GM19035 (cell line): Measurements from ENCODE around the gene TUBB8B.
"Not testable (repeated sequence)": the region's sequence is repeated elsewhere in the genome, so short reads cannot be mapped to it uniquely, and the experiment has no call there.

Experiments used
- ATAC-seq: cut with Tn5 transposase; IDR thresholded peaks from one replicate; pipeline ENCODE4 v1.9.1; 2021; ENCODE audit not compliant: unreplicated experiment

Gene TUBB8B

DNA sequence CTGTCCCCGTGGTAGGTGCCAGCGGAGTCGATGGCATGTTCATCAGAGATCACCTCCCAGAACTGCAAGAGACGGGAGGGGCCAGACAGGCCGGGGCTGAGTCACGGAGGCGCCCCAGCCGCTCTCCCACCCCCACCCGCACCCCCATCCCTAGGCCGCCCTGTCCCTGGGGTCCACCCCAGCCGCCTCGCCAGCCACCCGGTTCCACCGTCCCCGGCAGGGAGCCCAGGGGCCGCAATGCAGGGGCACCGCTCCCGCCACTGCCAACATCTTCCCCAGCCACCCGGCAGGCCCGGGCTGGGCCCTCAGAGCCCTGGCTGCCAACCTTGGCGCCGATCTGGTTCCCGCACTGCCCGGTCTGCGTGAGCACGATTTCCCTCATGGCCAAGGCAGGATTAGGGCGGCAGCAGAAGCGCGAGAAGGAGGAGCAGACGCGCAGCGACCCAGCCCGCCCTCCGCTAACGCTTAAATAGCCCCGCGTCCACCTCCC, at the start of gene TUBB8B:
Gene TUBB8B (minus strand): TSS at position 440 of the 490 bp plus-strand sequence. CDS start 58 bp downstream, at position 382.
- not testable (repeated sequence) for ATAC-seq

DNA sequence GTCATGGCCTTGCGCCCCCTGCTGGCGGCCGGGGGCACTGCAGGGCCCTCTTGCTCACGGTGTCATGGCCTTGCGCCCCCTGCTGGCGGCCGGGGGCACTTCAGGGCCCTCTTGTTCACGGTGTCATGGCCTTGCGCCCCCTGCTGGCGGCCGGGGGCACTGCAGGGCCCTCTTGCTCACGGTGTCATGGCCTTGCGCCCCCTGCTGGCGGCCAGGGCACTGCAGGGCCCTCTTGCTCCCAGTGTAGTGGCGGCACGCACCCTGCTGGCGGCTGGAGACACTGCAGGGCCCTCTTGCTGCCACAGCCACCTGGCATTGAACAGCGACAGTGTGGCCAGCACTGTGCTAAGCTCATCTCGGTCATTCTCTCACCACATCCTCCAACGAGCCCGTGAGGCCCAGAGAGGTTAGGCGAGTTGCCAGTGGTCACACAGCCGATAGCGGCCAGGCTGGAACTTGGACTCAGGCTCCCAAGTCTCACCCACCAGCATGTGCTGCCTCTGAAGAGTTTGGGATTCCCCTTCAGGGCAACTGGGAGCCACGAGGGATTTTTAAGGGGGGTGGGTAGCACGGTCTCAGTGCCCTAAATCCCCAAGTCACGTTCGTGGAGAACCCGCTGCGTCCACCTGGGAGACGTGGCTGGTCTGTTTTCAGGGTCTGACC, 48.0 kb upstream of the TUBB8B start:
- ATAC-seq, result peak; percentile 86

DNA sequence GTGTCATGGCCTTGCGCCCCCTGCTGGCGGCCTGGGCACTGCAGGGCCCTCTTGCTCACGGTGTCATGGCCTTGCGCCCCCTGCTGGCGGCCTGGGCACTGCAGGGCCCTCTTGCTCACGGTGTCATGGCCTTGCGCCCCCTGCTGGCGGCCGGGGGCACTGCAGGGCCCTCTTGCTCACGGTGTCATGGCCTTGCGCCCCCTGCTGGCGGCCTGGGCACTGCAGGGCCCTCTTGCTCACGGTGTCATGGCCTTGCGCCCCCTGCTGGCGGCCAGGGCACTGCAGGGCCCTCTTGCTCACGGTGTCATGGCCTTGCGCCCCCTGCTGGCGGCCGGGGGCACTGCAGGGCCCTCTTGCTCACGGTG, 47.3 kb upstream of the TUBB8B start:
- ATAC-seq, result not testable (repeated sequence)

DNA sequence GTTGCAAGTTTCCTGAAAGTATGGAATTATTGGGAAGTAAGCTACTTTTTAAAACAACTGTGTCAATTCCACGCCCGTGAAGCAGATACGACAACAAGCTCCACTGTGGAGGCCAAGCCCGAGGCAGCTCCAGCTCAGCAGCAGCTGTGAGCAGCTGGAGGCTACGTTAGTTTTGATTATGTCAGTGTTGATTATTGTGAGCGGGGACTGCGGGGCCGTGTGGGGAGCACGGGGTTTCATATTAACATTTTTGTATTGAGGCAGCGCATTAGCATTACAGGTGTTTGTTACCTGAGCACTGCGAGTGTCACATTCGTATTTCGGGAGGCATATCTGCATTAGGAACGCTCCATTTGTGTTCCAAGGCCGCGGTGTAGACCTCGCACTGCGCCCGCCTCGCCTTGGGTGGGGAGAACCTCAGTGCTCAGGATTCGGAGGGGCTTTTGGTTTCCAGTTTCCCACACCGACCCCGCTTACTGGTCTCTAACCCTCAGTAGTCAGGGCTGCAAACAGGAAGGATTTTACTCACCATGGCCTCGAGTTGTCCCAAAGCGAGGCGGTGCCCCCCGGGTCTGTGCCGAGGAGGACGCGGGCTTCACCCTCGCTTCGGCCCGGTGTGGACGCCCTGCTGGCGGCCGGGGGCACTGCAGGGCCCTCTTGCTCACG, 46.8 kb upstream of the TUBB8B start:
- ATAC-seq, result peak; percentile 57

DNA sequence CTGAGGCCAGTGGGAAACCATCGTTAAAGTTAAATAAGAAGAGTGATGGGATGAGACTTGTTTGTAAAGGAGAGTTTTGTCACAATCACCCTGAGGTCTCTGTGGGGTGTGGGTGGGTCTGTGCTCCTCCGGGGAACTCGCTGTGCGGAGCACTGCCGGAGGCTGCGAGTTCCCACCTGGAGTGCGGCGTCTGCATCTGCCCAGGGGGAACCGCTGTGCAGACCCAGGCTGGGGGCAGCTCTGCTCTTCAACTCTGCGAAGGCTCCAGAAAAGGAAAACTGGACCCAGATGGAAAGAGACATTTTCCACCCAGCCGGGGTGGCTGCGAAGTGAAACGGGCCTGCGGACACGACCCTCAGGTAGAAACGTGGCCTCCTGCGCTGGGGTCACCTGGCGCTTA, 46.2 kb upstream of the TUBB8B start:
- not testable (repeated sequence) for ATAC-seq

DNA sequence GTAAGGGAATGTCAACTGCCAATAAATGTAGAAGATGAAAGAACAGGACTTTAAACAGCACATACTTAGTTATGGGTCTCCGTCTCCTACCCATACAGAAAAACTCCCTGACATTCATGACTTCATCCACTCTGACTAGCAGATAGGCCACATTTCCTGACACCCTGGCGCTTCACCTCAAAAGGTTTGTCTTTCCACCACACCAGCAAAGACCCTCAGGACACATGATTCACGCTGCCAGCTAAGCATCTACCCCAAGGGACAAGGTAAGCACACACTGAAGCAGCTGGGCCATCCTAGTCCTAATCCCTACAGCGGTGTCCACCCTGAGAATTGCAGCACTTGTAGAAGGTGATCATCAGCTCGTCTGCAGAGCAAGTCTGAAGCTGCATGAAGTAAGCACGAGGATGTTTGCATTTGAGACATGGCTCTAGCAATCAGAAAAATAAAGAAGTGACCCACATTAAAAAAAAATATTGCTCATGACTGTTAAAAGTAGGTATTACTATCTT, 44.5 kb upstream of the TUBB8B start:
- ATAC-seq, result not testable (repeated sequence)

DNA sequence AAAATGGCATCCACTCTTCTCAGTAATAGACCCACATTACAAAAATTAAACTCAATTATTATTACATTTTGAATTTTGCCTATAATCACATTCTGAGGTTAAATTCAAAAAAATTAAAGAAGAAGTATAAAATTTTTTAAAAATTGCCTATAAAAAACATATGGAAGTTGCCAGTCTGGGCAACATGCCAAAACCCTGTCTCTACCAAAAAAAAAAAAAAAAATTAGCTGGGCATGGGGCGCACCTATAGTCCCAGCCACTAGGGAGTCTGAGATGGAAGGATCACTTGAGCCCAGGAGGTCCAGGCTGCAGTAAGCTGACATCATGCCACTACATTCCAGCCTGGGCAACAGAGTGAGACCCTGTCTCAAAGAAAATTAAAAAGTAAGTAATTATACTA, 42.1 kb upstream of the TUBB8B start:
- not testable (repeated sequence) for ATAC-seq

DNA sequence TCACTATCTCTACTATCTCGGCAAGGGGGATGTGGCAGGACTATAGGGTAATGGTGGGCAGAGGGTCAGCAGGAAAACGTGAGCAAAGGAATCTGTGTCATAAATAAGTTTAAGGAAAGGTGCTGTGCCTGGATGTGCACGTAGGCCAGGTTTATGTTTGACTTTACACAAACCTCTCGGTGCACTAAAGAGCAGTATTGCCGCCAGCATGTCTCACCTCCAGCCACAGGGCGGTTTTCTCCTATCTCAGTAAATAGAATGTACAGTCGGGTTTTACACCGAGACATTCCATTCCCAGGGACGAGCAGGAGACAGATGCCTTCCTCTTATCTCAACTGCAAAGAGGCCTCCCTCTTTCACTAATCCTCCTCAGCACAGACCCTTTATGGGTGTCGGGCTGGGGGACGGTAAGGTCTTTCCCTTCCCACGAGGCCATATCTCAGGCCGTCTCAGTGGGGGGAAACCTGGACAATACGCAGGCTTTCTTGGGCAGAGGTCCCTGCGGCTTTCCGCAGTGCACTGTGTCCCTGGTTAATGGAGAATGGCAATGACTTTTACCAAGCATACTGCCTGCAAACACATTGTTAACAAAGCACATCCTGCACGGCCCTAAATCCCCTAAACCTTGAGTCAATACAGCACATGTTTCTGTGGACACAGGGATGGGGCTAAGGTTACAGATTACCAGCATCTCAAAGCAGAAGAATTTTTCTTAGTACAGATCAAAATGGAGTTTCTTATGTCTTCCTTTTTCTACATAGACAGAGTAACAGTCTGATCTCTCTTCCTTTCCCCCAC, 41.2 kb upstream of the TUBB8B start:
- ATAC-seq, result not testable (repeated sequence)

DNA sequence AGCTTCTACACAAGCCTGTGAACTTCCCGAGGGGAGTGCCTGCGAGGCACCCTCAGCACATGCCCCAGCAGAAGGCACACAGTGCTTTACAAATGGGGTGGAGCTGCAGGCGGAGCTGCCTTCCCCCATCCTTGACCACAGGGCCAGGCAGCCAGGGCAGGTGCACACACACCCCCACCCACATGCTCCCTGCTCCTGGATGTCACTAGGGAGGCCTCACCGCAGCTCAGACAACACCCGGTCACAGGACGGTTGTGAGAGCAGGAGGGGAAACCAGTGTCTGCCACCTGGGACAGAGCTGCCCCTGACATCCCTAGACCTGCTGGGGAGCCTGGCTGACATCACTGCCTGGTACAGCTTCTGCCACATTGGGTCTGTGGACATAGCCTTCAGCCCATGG, 39.7 kb upstream of the TUBB8B start:
- not testable (repeated sequence) for ATAC-seq

DNA sequence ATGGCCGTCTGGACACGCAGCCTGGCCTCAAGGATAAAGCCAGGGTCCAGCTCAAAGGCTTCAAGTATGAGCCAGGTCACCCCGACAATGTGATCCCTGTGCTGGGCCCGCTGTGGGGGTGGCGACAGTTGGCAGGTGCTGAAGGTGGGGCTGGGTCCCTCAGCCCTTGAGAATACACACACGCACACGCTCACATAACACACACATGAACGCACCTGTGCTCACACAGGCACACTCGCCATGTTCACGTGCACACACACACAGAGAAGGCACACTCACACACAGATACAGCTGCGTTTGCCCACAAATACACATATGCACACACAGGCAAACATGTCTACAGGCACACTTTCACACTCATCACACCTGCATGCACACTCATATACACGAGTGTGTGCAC, 35.4 kb upstream of the TUBB8B start:
- ATAC-seq, result not testable (repeated sequence)

DNA sequence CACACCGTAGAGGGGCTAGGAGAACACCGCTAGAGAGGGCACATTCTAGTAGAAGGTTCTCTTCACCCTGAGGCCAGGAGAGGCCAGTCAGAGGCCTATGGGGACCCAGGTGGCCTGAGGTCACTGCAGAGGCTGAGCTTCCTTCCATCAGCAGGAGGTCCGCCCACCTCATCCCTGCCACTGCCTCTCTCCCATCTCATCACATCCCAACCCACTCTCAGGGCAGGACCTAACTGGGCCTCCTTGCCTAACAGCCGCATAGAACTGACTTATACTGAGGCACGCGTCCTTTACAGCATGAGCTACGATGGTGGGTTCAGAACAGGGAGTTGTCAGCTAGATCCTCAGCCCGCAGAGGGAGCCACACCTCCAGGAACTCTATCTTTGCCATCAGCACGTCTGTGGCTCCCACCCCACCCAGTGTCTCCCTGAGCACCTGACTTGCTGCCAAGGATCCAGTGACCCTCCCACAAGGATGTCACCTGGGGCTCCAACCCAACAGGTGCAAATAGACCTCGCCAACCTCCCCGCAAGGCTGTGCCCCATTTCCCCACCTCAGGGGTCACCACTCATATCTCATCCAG, 33.3 kb upstream of the TUBB8B start:
- ATAC-seq, result not testable (repeated sequence)

DNA sequence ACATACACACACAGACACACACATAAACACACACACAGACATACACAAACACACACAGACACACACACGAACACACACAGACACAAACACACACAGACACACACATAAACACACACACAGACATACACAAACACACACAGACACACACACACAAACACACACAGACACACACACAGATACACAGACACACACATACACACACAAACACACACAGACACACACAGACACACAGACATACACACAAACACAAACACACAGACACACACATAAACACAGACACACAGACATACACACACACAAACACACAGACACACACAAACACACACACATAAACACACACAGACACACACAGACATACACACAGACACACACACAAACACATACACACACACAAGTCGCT, 31.5 kb upstream of the TUBB8B start:
- ATAC-seq, result not testable (repeated sequence)

DNA sequence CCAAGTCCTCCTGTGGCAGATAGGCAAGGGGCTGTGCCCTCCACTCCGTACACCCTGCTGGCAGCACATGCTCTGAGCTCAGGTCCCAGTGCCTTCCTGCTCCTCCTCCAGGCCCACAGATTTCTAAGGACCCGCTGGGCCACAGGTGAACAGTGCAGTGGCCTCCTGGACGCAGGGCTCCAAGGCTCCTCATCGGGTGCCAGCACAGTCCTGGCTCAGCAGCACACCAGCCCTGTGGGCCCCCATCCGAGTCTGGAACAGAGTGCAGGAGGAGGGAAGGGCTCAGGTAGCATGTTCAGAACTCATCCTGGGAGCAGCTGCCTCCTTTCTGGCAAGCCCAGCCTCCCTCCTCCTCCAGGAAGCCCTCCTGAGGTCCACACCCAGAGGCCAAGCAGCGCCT, 30.8 kb upstream of the TUBB8B start:
- not testable (repeated sequence) for ATAC-seq

DNA sequence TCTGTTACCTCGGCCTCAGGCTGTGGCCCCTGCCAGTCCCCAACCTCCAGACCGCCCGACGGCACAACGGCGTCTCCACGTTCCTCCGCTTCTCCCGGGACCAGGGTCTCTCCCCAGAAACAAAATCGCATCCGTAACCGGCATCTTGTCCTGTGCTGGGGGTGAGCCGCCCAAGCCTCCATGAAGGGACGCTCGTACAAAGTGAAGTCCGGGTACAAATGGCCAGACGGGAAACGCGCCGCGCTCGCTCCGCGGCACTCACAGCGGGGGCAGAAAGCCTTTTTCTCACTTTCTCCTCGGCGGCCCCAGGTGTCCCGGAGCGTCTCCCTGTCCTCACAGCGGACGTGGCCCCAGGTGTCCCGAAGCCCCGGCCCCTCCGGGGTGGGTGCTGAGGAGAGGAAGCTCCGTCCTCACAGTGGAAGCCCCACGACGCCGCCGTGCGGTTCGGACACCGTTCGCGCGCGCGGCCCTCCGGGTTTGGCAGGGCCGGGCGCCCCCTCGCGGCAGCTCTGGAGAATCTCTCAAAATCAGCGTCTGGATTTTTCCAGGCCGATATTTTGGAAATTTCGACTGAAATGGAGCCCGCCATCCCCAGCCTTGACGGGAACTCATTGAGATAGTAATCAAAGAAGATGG, 26.2 kb upstream of the TUBB8B start:
- ATAC-seq, result not testable (repeated sequence)

DNA sequence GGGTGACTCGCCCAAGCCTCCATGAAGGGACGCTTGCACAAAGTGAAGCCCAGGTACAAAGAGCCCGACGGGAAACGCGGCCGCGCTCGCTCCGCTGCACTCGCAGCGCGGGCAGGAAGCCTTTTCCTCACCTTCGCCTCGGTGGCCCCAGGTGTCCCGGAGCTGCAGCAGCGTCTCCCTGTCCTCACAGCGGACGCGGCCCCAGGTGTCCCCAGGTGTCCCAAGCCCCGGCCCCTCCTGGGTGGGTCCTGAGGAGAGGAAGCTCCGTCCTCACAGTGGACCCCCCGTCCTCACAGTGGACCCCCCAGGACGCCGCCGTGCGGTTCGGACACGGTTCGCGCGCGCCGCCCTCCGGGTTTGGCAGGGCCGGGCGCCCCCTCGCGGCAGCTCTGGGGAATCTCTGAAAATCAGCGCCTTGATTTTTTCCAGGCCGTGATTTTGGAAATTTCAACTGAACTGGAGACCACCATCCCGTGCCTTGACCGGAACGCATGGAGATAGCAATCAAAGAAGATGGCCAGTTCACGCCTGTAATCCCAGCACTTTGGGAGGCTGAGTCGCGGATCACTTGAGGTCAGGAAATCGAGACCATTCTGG, 23.9 kb upstream of the TUBB8B start:
- ATAC-seq, result not testable (repeated sequence)

DNA sequence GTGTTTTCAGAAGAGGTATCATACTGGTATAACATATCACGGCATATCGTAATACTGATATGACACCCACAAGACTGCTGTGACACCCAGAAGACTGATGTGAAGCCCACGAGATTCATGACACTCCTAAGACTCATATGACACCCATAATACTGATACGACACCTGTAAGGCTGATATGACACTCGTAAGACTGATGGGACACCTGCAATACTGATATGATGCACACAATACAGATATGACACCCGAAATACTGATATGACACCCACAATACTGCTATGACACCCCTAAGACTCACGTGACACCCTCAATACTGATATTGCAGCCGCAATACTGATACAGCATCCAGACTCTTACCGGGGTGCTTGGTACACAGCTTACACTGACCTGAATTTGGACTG, 18.3 kb upstream of the TUBB8B start:
- not testable (repeated sequence) for ATAC-seq

DNA sequence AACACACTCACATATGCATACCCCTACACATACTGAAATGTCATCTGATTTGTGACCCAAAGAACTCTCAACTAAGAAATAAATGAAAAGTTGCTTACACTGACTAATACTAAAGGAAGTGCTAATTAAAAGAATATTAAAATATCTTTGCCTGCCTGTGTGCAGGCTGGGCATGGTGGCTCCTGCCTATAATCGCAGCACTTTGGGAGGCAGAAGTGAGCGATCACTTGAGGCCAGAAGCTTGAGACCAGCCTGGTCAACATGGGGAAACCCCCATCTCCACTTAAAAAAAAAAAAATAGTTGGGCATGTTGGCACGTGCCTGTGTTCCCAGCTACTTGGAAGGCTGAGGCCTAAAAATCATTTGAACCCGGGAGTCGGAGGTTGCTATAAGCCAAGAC, 14.9 kb upstream of the TUBB8B start:
- ATAC-seq, result not testable (repeated sequence)

DNA sequence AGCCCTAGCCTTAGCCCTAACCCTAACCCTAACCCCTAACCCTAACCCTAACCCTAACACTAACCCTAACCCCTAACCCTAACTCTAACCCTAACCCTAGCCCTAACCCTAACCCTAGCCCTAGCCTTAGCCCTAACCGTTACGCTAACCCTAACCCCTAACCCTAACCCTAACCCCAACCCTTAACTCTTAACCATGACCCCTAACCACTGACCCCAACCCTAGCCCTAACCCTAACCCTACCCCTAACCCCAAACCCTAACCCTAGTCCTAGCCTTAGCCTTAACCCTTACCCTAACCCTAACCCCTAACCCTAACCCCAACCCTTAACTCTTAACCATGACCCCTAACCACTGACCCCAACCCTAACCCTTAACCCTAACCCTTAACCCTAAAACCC, 14.2 kb upstream of the TUBB8B start:
- not testable (repeated sequence) for ATAC-seq

DNA sequence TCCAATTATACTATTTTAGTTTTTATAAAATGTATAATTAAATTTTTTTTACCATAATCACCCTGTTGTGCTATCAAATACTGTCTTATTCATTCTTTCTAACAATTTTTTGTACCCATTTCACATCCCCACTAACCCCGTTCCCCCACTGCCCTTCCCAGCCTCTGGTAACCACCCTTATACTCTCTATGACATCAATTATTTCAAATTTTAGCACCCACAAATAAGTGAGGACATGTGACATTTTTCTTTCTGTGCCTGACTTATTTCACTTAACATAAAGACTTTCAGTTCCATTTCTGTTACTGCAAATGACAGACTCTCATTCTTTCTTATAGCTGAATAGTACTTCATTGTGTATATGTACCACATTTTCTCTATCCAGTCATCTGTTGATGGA, 5.0 kb upstream of the TUBB8B start:
- not testable (repeated sequence) for ATAC-seq

DNA sequence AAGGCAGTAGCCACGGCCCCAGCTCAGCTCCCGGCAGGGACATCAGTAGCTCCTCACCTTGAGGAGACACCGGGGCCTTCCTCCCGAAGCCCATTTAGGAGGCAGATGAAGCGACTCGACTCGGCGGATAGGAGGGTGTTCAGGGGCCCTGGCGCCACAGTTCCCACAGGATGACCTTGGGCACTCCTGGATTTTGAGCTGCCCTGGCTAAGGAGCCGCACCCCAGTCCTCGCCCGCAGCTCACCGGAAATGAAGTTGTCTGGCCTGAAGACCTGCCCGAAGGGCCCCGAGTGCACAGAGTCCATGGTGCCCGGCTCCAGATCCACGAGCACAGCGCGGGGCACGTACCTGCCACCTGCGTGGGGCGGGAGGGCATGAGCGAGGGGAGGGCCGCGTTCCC, 719 bp downstream of the TUBB8B start:
- ATAC-seq, result not testable (repeated sequence)
